Lower lobe of right lung (tissue), 2 donors: ENCODE results near the gene NDUFAF8. TPM values are rescaled to one million over a fixed set of nuclear protein-coding genes. Genes with fewer than 3 reads are reported as not detected.

ENCODE experiments used
- ATAC-seq, 2 donors: fragments of 200-7000 bp; cut with Tn5 transposase; one replicate each; pipeline ENCODE4 v1.9.1; 2020 to 2022; ENCODE audit warnings: mild to moderate bottlenecking in 2 of 2, moderate library complexity in 2 of 2
- DNase-seq: peaks from one replicate; pipeline ENCODE4 v3.0.0-alpha.2; 2020
- H3K27ac ChIP-seq: fragments of 200-600 bp; one replicate; pipeline ENCODE4 v1.8.0; 2022
- H3K27me3 ChIP-seq: fragments of 200-600 bp; one replicate; pipeline ENCODE4 v1.8.0; 2022; ENCODE audit warnings: low read depth
- H3K36me3 ChIP-seq: fragments of 200-600 bp; one replicate; pipeline ENCODE4 v1.8.0; 2022; ENCODE audit warnings: mild to moderate bottlenecking
- H3K4me1 ChIP-seq: fragments of 200-600 bp; one replicate; pipeline ENCODE4 v1.8.0; 2022
- H3K4me3 ChIP-seq: fragments of 200-600 bp; one replicate; pipeline ENCODE4 v1.8.0; 2022; ENCODE audit warnings: mild to moderate bottlenecking
- H3K9me3 ChIP-seq: fragments of 200-600 bp; one replicate; pipeline ENCODE4 v1.8.0; 2022
- intact Hi-C: fragments of 100-400 bp; cut with DNase I; formaldehyde crosslinking; loops from one replicate; pipeline ENCODE4 v1.11.0; 2022
- total RNA-seq: library from RNA; stranded (reverse); fragmentation: NEBNext Ultra II Directional; extraction: Animal tissue kit (Norgen Biotek cat#: 25700); gene quantifications from one replicate; pipeline ENCODE4 v1.2.1, GENCODE V29; 2021
- TF ChIP-seq, protein P1 (sequence below): fragments of 200-600 bp; IDR thresholded peaks from one replicate; pipeline ENCODE4 v1.8.0; 2022; ENCODE audit warnings: antibody characterized with exemption, mild to moderate bottlenecking
- donor health status: DM: no; HTN: yes; CAD: no; lungs with severe emphysema.

NDUFAF8 gene
- total RNA-seq, 1 donor from 2014 or later: 24.3 TPM

- Histone ChIP-seq H3K36me3 (no peaks in the 10 kb centered on the region), H3K27me3 (no peaks in the 10 kb centered on the region), H3K4me1 (no peaks in the 10 kb centered on the region), H3K9me3 (no peaks in the 10 kb centered on the region), H3K27ac (no peak overlapping the region), H3K4me3 (no peak overlapping the region)
- DNase-seq (no peak), ATAC-seq (no peak)
- TF ChIP-seq, protein P1, sequence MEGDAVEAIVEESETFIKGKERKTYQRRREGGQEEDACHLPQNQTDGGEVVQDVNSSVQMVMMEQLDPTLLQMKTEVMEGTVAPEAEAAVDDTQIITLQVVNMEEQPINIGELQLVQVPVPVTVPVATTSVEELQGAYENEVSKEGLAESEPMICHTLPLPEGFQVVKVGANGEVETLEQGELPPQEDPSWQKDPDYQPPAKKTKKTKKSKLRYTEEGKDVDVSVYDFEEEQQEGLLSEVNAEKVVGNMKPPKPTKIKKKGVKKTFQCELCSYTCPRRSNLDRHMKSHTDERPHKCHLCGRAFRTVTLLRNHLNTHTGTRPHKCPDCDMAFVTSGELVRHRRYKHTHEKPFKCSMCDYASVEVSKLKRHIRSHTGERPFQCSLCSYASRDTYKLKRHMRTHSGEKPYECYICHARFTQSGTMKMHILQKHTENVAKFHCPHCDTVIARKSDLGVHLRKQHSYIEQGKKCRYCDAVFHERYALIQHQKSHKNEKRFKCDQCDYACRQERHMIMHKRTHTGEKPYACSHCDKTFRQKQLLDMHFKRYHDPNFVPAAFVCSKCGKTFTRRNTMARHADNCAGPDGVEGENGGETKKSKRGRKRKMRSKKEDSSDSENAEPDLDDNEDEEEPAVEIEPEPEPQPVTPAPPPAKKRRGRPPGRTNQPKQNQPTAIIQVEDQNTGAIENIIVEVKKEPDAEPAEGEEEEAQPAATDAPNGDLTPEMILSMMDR: no peak
- intact Hi-C loops: no loop called here
Observed at GRCh38 chr17:81204578-81204977, 34.5 kb upstream of the NDUFAF8 start.

GRCh38 chr17:81206166-81206565 lies 33.0 kb upstream of the NDUFAF8 start:
- intact Hi-C loops: no loop called here
- Histone ChIP-seq H3K9me3 (no peaks in the 10 kb centered on the region), H3K4me1 (no peaks in the 10 kb centered on the region), H3K27ac (no peak overlapping the region), H3K4me3 (no peak overlapping the region), H3K27me3 (no peaks in the 10 kb centered on the region), H3K36me3 (no peaks in the 10 kb centered on the region)
- ATAC-seq: no peak
- DNase-seq: no peak
- TF ChIP-seq, protein P1: no peak

DNA sequence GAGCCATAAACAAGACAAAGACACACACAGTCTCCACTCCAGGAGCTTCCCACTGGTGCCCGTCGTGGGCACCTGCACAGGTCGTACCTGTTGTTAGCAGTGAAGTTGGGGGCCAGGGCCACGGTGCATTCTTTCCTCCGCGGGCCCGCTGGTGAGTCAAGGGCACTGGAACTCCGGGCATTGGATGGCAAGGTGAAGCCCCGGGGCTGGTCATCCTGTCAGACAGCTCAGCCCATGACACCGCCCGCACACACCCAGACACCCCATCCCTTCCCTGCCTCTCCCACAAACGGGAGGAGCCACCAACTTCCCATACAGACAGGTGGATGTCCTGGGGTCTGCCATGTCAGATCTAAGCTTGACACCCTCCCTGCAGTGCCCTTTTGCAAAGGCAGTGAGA lies 32.5 kb upstream of the NDUFAF8 start:
- H3K9me3 ChIP-seq: no peaks in the 10 kb centered on the region
- TF ChIP-seq, protein P1: no peak
- no peaks in the 10 kb centered on the region for H3K4me1 ChIP-seq
- H3K27ac ChIP-seq: no peak overlapping the region
- ATAC-seq (no peak), DNase-seq (no peak)
- H3K36me3 ChIP-seq: no peaks in the 10 kb centered on the region
- no peaks in the 10 kb centered on the region for H3K27me3 ChIP-seq
- H3K4me3 ChIP-seq: no peak overlapping the region
- intact Hi-C loops: no loop called here

DNA sequence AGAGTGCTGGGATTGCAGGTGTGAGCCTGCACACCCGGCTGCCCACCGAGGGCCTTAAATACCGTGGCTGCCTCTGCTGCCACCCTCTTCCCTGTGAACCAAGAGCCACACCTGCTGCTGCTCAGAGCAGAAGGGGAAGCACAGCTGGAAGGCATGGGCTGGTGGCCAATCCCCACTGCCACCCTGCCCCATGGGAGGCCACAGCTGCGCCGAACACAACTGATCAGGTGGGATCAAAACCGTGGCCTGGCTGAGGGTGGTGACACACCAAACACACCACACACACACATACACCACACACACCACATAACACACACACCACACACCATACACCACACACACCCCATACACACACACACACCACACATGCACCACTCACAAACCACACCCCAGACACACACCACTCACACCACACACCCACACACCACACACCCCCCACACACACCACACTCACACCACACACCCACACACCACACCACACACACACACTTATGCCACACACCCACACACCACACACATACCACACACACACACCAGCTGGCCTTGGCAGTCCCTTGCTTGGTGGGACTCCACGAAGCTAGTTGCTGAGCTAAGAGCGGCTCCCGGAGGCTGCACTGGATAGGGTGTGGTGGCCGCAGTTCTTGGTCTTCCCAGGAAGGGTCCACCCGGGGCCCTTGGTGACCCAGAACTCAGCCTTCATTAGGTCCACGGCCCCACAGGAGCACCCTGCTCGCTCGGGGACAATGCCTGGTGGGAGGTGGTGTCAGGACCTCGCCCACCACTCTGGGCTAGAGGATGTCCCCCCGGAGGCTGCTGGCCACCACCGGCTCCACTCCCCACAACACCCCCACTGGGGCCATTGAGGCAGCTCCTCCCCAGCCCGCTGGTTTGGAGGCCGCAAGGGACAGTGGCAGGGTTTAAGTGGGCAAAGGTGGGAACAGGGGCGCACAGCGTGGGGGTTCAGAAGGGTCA lies 31.2 kb upstream of the NDUFAF8 start:
- DNase-seq: no peak
- intact Hi-C loops: no loop called here

DNA sequence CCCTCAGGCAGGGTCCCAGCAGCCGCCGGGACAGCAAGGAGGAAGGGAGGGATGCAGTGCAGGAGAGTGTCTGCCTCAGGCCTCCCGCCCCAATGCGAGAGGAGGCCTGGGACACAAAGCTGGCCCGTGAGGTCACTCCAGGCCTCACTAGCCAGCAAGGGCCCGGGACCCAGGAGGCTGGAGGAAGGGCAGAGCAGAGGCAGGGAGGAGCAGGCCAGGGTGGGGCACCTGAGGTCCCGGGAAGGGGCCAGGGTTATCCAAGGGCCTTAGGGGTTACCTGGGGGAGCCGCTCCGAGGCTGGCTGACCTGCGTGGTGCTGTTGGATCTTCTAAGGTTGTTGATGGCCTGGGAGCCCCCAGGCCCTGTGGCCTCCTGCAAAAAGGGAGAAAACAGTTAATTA lies 30.5 kb upstream of the NDUFAF8 start:
- intact Hi-C loops: no loop called here
- H3K27ac ChIP-seq: no peak overlapping the region
- H3K4me1 ChIP-seq: no peaks in the 10 kb centered on the region
- no peak for DNase-seq
- H3K9me3 ChIP-seq: no peaks in the 10 kb centered on the region
- TF ChIP-seq, protein P1: no peak
- H3K4me3 ChIP-seq: no peak overlapping the region
- no peak for ATAC-seq
- no peaks in the 10 kb centered on the region for H3K27me3 ChIP-seq
- H3K36me3 ChIP-seq: no peaks in the 10 kb centered on the region

More for the DNA sequence above, 31.2 kb upstream of the NDUFAF8 start:
- ATAC-seq: no peak
- Histone ChIP-seq H3K36me3 (no peaks in the 10 kb centered on the region), H3K27ac (no peak overlapping the region), H3K4me3 (no peak overlapping the region), H3K9me3 (no peaks in the 10 kb centered on the region), H3K4me1 (no peaks in the 10 kb centered on the region), H3K27me3 (no peaks in the 10 kb centered on the region)
- TF ChIP-seq, protein P1: no peak
